Measurements from ENCODE around the gene KSR2.

GRCh38 chr12:117830471-117830870, 138.3 kb downstream of the KSR2 start:
- no peak for TF ChIP-seq POLR2AphosphoS5 (IDR thresholded peaks at IDR 0.05)
- no peak for TF ChIP-seq CTCF (IDR thresholded peaks at IDR 0.05)
- no peak for TF ChIP-seq EP300 (IDR thresholded peaks at IDR 0.05; ENCODE audit: low read depth)
